ENCODE measurements around the gene TYMP.
"Not testable (repeated sequence)": the region's sequence is repeated elsewhere in the genome, so short reads cannot be mapped to it uniquely, and the experiment has no call there.

DNA sequence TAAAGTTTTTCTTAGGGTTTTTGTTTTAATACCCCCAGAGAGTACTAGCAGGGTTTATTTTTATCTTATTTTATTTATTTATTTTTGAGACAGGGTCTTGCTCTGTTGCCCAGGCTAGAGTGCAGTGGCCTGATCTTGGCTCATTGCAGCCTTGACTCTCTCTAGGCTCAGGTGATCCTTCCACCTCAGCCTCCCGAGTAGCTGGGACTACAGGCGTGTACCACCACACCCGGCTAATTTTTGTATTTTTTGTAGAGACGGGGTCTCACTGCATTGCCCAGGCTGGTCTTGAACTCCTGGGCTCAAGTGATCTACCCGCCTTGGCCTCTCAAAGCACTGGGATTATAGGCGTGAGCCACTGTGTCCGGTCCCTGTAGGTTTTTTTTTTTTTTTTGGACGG lies 9.6 kb downstream of the TYMP start:
- TF ChIP-seq, protein P1, sequence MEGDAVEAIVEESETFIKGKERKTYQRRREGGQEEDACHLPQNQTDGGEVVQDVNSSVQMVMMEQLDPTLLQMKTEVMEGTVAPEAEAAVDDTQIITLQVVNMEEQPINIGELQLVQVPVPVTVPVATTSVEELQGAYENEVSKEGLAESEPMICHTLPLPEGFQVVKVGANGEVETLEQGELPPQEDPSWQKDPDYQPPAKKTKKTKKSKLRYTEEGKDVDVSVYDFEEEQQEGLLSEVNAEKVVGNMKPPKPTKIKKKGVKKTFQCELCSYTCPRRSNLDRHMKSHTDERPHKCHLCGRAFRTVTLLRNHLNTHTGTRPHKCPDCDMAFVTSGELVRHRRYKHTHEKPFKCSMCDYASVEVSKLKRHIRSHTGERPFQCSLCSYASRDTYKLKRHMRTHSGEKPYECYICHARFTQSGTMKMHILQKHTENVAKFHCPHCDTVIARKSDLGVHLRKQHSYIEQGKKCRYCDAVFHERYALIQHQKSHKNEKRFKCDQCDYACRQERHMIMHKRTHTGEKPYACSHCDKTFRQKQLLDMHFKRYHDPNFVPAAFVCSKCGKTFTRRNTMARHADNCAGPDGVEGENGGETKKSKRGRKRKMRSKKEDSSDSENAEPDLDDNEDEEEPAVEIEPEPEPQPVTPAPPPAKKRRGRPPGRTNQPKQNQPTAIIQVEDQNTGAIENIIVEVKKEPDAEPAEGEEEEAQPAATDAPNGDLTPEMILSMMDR (IDR thresholded peaks at IDR 0.05), result not testable (repeated sequence)
- not testable (repeated sequence) for TF ChIP-seq POLR2A (IDR thresholded peaks at IDR 0.05)

Data from esophagus squamous epithelium (tissue), 4 donors.